Measurements from ENCODE around the gene LHFPL3. TPM values are rescaled to one million over a fixed set of nuclear protein-coding genes. Genes with fewer than 3 reads are reported as not detected.
"Not testable (repeated sequence)": the region's sequence is repeated elsewhere in the genome, so short reads cannot be mapped to it uniquely, and the experiment has no call there.

Gene LHFPL3
- total RNA-seq, 1 donor from 2014 or later, result not detected

DNA sequence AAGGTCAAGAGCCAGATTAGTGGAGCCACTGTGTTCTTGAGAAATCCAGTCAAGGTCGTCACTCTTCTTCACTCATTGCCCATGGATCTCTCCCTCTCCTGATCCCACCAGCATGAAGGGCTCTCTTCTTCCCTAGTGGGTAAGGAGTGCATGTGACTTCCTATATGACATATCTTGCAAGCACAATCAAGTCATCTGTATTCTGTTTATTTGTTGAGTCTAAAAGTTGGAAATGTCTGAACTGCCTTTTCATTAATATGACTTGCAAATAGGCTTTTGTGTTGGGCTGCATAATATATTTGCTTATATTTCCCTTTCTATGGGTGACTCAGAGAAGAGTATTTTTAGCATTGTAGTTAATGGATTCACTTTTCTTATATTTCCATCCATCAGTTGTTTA is 371.9 kb downstream of the LHFPL3 start:
- Histone ChIP-seq H3K27ac (ENCODE audit: low read depth, low read length) (no peak overlapping the region), H3K36me3 (ENCODE audit: control insufficient read depth in 3 of 3, insufficient read depth in 3 of 3, low read length in 3 of 3) (no peaks in the 10 kb centered on the region), H3K4me3 (ENCODE audit: low read length in 3 of 3) (no peak overlapping the region), H3K9me3 (ENCODE audit: control insufficient read depth in 3 of 3, low read length in 3 of 3) (no peaks in the 10 kb centered on the region), H3K4me1 (ENCODE audit: control insufficient read depth in 3 of 3, insufficient read depth in 3 of 3, low read length in 3 of 3) (no peaks in the 10 kb centered on the region), H3K9ac (ENCODE audit: low read depth in 1 of 3, low read length in 3 of 3) (no peak overlapping the region), H3K27me3 (ENCODE audit: control insufficient read depth in 3 of 3, insufficient read depth in 3 of 3, low read length in 3 of 3) (no peaks in the 10 kb centered on the region)

DNA sequence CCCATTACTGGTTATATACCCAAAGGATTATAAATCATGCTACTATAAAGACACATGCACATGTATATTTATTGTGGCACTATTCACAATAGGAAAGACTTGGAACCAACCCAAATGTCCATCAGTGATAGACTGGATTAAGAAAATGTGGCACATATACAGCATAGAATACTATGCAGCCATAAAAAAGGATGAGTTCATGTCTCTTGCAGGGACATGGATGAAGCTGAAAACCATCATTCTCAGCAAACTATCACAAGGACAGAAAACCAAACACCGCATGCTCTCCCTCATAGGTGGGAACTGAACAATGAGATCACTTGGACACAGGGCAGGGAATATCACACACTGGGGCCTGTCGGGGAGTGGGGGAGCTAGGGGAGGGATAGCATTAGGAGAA is 392.6 kb downstream of the LHFPL3 start:
- H3K9ac ChIP-seq (ENCODE audit: low read depth in 1 of 3, low read length in 3 of 3); H3K36me3 ChIP-seq (ENCODE audit: control insufficient read depth in 3 of 3, insufficient read depth in 3 of 3, low read length in 3 of 3); H3K9me3 ChIP-seq (ENCODE audit: control insufficient read depth in 3 of 3, low read length in 3 of 3); H3K4me1 ChIP-seq (ENCODE audit: control insufficient read depth in 3 of 3, insufficient read depth in 3 of 3, low read length in 3 of 3); H3K4me3 ChIP-seq (ENCODE audit: low read length in 3 of 3); H3K27ac ChIP-seq (ENCODE audit: low read depth, low read length); H3K27me3 ChIP-seq (ENCODE audit: control insufficient read depth in 3 of 3, insufficient read depth in 3 of 3, low read length in 3 of 3): not testable (repeated sequence)

- no peak overlapping the region for H3K9ac ChIP-seq (ENCODE audit: low read depth in 1 of 3, low read length in 3 of 3)
Measured at GRCh38 chr7:104723001-104723400, 394.6 kb downstream of the LHFPL3 start.

DNA sequence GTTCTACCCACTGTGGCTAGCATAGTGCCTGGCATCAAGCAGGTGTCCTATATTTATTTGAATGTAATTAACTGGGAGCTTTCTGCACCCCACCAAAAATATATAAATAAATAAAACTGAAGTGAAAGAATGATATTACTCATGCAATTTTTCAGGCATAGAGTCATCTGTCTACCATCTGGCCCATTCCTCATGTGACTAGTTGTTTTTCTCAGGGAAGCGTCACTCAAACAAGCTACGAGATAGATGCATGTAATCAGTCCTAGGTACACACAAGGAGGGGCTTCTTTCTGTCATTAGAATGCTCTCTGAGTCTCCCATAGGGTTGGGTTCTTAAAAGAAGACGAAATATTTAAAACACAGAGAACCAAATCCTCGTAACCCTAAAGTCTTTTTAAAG is 430.1 kb downstream of the LHFPL3 start:
- no peaks in the 10 kb centered on the region for H3K9me3 ChIP-seq (ENCODE audit: control insufficient read depth in 3 of 3, low read length in 3 of 3)
- H3K27ac ChIP-seq (ENCODE audit: low read depth, low read length), result no peak overlapping the region
- no peaks in the 10 kb centered on the region for H3K36me3 ChIP-seq (ENCODE audit: control insufficient read depth in 3 of 3, insufficient read depth in 3 of 3, low read length in 3 of 3)
- H3K4me3 ChIP-seq (ENCODE audit: low read length in 3 of 3), result no peak overlapping the region
- H3K9ac ChIP-seq (ENCODE audit: low read depth in 1 of 3, low read length in 3 of 3), result no peak overlapping the region
- H3K4me1 ChIP-seq (ENCODE audit: control insufficient read depth in 3 of 3, insufficient read depth in 3 of 3, low read length in 3 of 3), result no peaks in the 10 kb centered on the region
- no peaks in the 10 kb centered on the region for H3K27me3 ChIP-seq (ENCODE audit: control insufficient read depth in 3 of 3, insufficient read depth in 3 of 3, low read length in 3 of 3)

More at GRCh38 chr7:104723001-104723400, 394.6 kb downstream of the LHFPL3 start:
- H3K36me3 ChIP-seq (ENCODE audit: control insufficient read depth in 3 of 3, insufficient read depth in 3 of 3, low read length in 3 of 3), result no peaks in the 10 kb centered on the region
- H3K27ac ChIP-seq (ENCODE audit: low read depth, low read length), result no peak overlapping the region
- no peaks in the 10 kb centered on the region for H3K4me1 ChIP-seq (ENCODE audit: control insufficient read depth in 3 of 3, insufficient read depth in 3 of 3, low read length in 3 of 3)
- H3K9me3 ChIP-seq (ENCODE audit: control insufficient read depth in 3 of 3, low read length in 3 of 3), result no peaks in the 10 kb centered on the region
- H3K4me3 ChIP-seq (ENCODE audit: low read length in 3 of 3), result no peak overlapping the region
- no peaks in the 10 kb centered on the region for H3K27me3 ChIP-seq (ENCODE audit: control insufficient read depth in 3 of 3, insufficient read depth in 3 of 3, low read length in 3 of 3)

DNA sequence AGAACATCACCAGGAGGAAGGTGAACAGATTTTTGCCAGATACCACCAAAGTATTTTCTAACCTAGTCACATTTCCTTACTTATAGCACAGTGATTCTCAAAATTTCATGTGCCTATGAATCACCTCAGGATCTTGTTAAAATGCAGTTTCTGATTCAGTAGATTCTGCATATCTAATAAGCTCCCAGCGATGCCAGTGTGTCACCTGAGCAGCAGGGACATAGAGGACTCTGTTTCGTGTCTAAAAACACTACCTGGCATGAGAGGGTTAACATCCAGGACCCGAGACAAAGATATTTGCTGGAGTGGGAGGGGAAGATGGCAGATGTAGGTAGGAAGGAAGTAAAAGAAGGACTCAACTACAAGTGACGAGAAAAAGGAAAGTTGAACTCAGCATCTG is 433.5 kb downstream of the LHFPL3 start:
- H3K27me3 ChIP-seq (ENCODE audit: control insufficient read depth in 3 of 3, insufficient read depth in 3 of 3, low read length in 3 of 3), result no peaks in the 10 kb centered on the region
- H3K9me3 ChIP-seq (ENCODE audit: control insufficient read depth in 3 of 3, low read length in 3 of 3), result no peaks in the 10 kb centered on the region
- H3K9ac ChIP-seq (ENCODE audit: low read depth in 1 of 3, low read length in 3 of 3), result no peak overlapping the region
- H3K4me1 ChIP-seq (ENCODE audit: control insufficient read depth in 3 of 3, insufficient read depth in 3 of 3, low read length in 3 of 3), result no peaks in the 10 kb centered on the region
- H3K36me3 ChIP-seq (ENCODE audit: control insufficient read depth in 3 of 3, insufficient read depth in 3 of 3, low read length in 3 of 3), result no peaks in the 10 kb centered on the region
- H3K27ac ChIP-seq (ENCODE audit: low read depth, low read length), result no peak overlapping the region
- no peak overlapping the region for H3K4me3 ChIP-seq (ENCODE audit: low read length in 3 of 3)

DNA sequence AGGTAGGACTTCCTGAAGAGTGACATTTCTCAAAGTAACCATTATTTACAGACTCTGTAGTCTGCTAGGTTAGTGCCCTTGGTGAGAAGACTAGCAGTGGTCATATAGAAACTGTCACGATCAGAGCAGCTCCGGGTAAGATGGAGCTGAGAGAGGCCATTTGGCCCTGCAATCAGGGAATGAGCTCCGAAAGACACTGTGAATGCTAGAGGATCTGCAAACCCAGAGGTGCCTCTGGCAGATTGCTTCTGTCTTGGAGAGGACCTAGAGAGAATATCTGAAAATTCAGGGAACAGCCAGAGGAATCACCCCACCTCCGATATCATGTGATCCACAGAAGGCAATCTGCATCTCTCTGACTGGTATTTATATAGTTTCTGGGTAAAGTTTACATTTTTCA is 438.7 kb downstream of the LHFPL3 start:
- Histone ChIP-seq H3K27ac (ENCODE audit: low read depth, low read length) (no peak overlapping the region), H3K4me3 (ENCODE audit: low read length in 3 of 3) (no peak overlapping the region), H3K9ac (ENCODE audit: low read depth in 1 of 3, low read length in 3 of 3) (no peak overlapping the region), H3K4me1 (ENCODE audit: control insufficient read depth in 3 of 3, insufficient read depth in 3 of 3, low read length in 3 of 3) (no peaks in the 10 kb centered on the region), H3K9me3 (ENCODE audit: control insufficient read depth in 3 of 3, low read length in 3 of 3) (no peaks in the 10 kb centered on the region), H3K27me3 (ENCODE audit: control insufficient read depth in 3 of 3, insufficient read depth in 3 of 3, low read length in 3 of 3) (peaks cover 0 to 5% (median 0%) of the 10 kb centered on the region in 3 donors), H3K36me3 (ENCODE audit: control insufficient read depth in 3 of 3, insufficient read depth in 3 of 3, low read length in 3 of 3) (no peaks in the 10 kb centered on the region)

- no peaks in the 10 kb centered on the region for H3K36me3 ChIP-seq (ENCODE audit: control insufficient read depth in 3 of 3, insufficient read depth in 3 of 3, low read length in 3 of 3)
- H3K4me3 ChIP-seq (ENCODE audit: low read length in 3 of 3), result no peak overlapping the region
- H3K9me3 ChIP-seq (ENCODE audit: control insufficient read depth in 3 of 3, low read length in 3 of 3), result no peaks in the 10 kb centered on the region
- peaks cover 0 to 5% (median 0%) of the 10 kb centered on the region in 3 donors for H3K27me3 ChIP-seq (ENCODE audit: control insufficient read depth in 3 of 3, insufficient read depth in 3 of 3, low read length in 3 of 3)
- no peak overlapping the region for H3K9ac ChIP-seq (ENCODE audit: low read depth in 1 of 3, low read length in 3 of 3)
- no peak overlapping the region for H3K27ac ChIP-seq (ENCODE audit: low read depth, low read length)
- no peaks in the 10 kb centered on the region for H3K4me1 ChIP-seq (ENCODE audit: control insufficient read depth in 3 of 3, insufficient read depth in 3 of 3, low read length in 3 of 3)
Measured at GRCh38 chr7:104767826-104768536, 439.6 kb downstream of the LHFPL3 start.

DNA sequence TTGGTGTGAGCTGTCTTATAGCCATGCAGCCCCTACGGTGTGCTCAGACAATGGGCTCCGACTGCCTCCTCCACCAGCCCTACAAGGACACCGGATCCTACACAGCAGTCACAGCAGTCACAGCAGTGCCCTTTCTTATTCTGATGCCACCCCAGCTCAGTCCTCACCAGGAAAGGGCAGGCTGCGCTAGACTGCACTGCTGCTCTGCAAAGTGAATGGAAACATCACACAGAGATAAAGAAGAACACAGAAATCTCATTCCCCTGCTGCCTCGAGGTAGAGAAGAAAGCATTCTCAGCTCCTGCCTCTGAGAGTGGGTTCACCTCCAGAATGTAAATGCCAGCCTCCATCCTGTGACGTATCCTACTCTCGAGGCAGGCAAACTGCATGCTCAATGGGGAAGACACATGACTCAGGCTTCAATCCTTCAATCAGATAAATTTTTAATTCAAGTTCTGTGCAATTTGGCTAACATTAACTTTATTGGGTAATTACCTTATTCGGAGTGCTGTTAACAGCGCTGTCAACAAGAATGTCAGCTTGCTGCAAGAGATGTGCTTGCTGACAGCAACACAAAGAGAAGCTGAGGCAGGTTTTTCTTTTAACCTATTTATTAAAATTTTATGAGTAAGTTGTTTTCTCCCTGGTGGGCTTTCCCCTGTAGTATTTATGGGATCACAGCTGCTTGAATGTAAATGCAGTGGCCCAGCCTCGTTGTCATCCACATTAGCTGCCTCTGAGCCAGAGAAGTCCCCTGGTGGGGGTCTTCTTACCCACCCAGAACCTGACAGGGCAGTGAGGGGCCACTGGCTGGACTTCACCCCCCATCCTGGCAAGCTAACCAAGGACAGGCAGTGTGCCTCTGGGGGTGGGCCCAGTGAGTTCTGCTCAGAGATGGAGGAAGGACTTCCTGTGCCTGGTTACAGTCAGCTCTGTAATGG is 444.3 kb downstream of the LHFPL3 start:
- no peak overlapping the region for H3K4me3 ChIP-seq (ENCODE audit: low read length in 3 of 3)
- H3K27ac ChIP-seq (ENCODE audit: low read depth, low read length), result no peak overlapping the region
- no peaks in the 10 kb centered on the region for H3K36me3 ChIP-seq (ENCODE audit: control insufficient read depth in 3 of 3, insufficient read depth in 3 of 3, low read length in 3 of 3)
- H3K9me3 ChIP-seq (ENCODE audit: control insufficient read depth in 3 of 3, low read length in 3 of 3), result no peaks in the 10 kb centered on the region
- H3K9ac ChIP-seq (ENCODE audit: low read depth in 1 of 3, low read length in 3 of 3), result no peak overlapping the region
- H3K4me1 ChIP-seq (ENCODE audit: control insufficient read depth in 3 of 3, insufficient read depth in 3 of 3, low read length in 3 of 3), result no peaks in the 10 kb centered on the region
- peaks cover 0 to 5% (median 0%) of the 10 kb centered on the region in 3 donors for H3K27me3 ChIP-seq (ENCODE audit: control insufficient read depth in 3 of 3, insufficient read depth in 3 of 3, low read length in 3 of 3)

DNA sequence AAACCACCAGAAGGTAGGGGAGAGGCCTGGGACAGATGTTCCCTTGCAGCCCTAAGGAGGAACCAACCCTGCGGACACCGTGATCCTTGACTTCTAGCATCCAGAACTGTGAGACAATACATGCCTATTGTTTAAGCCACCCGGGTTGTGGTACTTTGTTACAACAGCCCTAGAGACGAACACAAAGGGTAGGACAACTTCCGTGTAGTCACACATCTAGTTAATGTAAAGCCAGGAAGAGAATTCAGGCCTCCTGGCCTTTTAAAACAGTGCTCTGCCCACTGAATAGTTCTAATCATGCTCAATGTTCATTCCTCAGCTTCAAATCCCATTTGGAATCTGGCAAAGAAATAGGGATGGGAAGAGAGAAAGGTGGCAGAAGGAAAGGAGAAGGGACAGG is 445.4 kb downstream of the LHFPL3 start:
- Histone ChIP-seq H3K9ac (ENCODE audit: low read depth in 1 of 3, low read length in 3 of 3) (no peak overlapping the region), H3K27ac (ENCODE audit: low read depth, low read length) (no peak overlapping the region)

DNA sequence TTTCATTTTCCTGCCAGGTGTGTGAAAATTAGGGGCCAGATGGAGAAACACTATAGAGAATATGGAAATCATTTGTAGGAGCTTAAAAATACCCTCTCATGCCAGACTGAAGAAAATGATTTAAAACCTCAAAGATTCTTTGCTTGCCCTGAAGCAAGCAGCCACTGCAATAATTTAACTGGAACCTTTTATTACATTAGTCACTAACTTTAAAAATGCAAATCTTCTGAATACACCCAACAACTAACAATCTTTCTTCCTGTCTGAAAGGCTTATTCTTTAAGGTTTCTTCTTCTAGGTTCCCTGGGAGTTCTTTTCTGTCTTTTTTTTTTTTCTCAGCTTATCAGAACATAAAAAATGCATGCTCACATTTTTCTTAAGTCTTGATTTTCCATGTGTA is 447.1 kb downstream of the LHFPL3 start:
- no peaks in the 10 kb centered on the region for H3K36me3 ChIP-seq (ENCODE audit: control insufficient read depth in 3 of 3, insufficient read depth in 3 of 3, low read length in 3 of 3)
- no peak overlapping the region for H3K9ac ChIP-seq (ENCODE audit: low read depth in 1 of 3, low read length in 3 of 3)
- no peaks in the 10 kb centered on the region for H3K9me3 ChIP-seq (ENCODE audit: control insufficient read depth in 3 of 3, low read length in 3 of 3)
- no peak overlapping the region for H3K4me3 ChIP-seq (ENCODE audit: low read length in 3 of 3)
- H3K27ac ChIP-seq (ENCODE audit: low read depth, low read length), result no peak overlapping the region
- H3K27me3 ChIP-seq (ENCODE audit: control insufficient read depth in 3 of 3, insufficient read depth in 3 of 3, low read length in 3 of 3), result peaks cover 0 to 5% (median 0%) of the 10 kb centered on the region in 3 donors
- H3K4me1 ChIP-seq (ENCODE audit: control insufficient read depth in 3 of 3, insufficient read depth in 3 of 3, low read length in 3 of 3), result no peaks in the 10 kb centered on the region

More for the DNA sequence above, 445.4 kb downstream of the LHFPL3 start:
- H3K27me3 ChIP-seq (ENCODE audit: control insufficient read depth in 3 of 3, insufficient read depth in 3 of 3, low read length in 3 of 3), result peaks cover 0 to 5% (median 0%) of the 10 kb centered on the region in 3 donors
- no peaks in the 10 kb centered on the region for H3K9me3 ChIP-seq (ENCODE audit: control insufficient read depth in 3 of 3, low read length in 3 of 3)
- H3K36me3 ChIP-seq (ENCODE audit: control insufficient read depth in 3 of 3, insufficient read depth in 3 of 3, low read length in 3 of 3), result no peaks in the 10 kb centered on the region
- no peaks in the 10 kb centered on the region for H3K4me1 ChIP-seq (ENCODE audit: control insufficient read depth in 3 of 3, insufficient read depth in 3 of 3, low read length in 3 of 3)
- H3K4me3 ChIP-seq (ENCODE audit: low read length in 3 of 3), result no peak overlapping the region

All from skeletal muscle tissue (tissue), 4 donors.